Prostate gland (tissue), 2 donors: ENCODE data around the gene RARRES2. TPM values are rescaled to one million over a fixed set of nuclear protein-coding genes. Genes with fewer than 3 reads are reported as not detected.

ENCODE experiments used
- DNase-seq: peaks from one replicate; pipeline ENCODE4 v3.0.0-alpha.2; 2019; ENCODE audit warnings: low spot score
- H3K27ac ChIP-seq, 2 donors: fragments of 200-600 bp; sonication (generic); 2 replicates each; pipeline ENCODE4 v1.5.1; 2017 to 2019
- H3K27me3 ChIP-seq: fragments of 200-600 bp; sonication (generic); replicated peaks from 2 replicates; pipeline ENCODE4 v1.5.1; 2019; ENCODE audit not compliant: insufficient read depth
- H3K36me3 ChIP-seq, 2 donors: fragments of 200-600 bp; sonication (generic); 1 replicate in 1 of 2; 2 replicates in 1 of 2; pipeline versions ENCODE4 v1.5.1 to v1.8.1; 2017 to 2019
- H3K4me1 ChIP-seq: fragments of 200-600 bp; sonication (generic); replicated peaks from 2 replicates; pipeline ENCODE4 v1.5.1; 2019
- H3K4me3 ChIP-seq, 2 donors: fragments of 200-600 bp; sonication (generic); 2 replicates each; pipeline ENCODE4 v1.5.1; 2017 to 2019
- H3K9me3 ChIP-seq: fragments of 200-600 bp; sonication (generic); 2 replicates; pipeline ENCODE4 v1.5.1; 2017
- CTCF ChIP-seq, 4 experiments: fragments of 200-600 bp in 2 of 4; fragments of 450-650 bp in 2 of 4; sonication (generic) in 2 of 4; IDR thresholded peaks; 1 replicate in 3 of 4; 2 replicates in 1 of 4; pipeline ENCODE4 v1.5.1; 2016 to 2019; ENCODE audit warnings: antibody characterized with exemption in 4 of 4, mild to moderate bottlenecking in 2 of 4, moderate library complexity in 2 of 4
- POLR2A ChIP-seq: fragments of 450-650 bp; IDR thresholded peaks from one replicate; pipeline ENCODE4 v1.6.1; 2016; ENCODE audit warnings: antibody characterized with exemption, mild to moderate bottlenecking
- POLR2AphosphoS5 ChIP-seq: sonication (generic); formaldehyde crosslinking; IDR thresholded peaks from one replicate; pipeline ENCODE4 v1.6.1; 2017; ENCODE audit warnings: antibody characterized with exemption
- WGBS: methylation state at CpG from one replicate; pipeline ENCODE4 v1.1.5; 2018; 5-methylcytosine and 5-hydroxymethylcytosine counted together
- intact Hi-C: fragments of 100-400 bp; cut with DNase I; formaldehyde crosslinking; loops from one replicate; pipeline ENCODE4 v1.14.2; 2022
- total RNA-seq, 2 donors: library from RNA; depleted of rRNA; stranded (reverse); fragments of >200 nt; gene quantifications; one replicate each; pipeline ENCODE4 v1.1.0, GENCODE V29; 2016

Gene RARRES2
- total RNA-seq, 2 donors from 2014 or later, result 98.8 to 99.8 TPM

- no peaks in the 10 kb centered on the region for H3K36me3 ChIP-seq
- intact Hi-C loops, result no loop called here
- H3K9me3 ChIP-seq, result no peaks in the 10 kb centered on the region
- H3K4me1 ChIP-seq, result no peaks in the 10 kb centered on the region
- no peaks in the 10 kb centered on the region for H3K27me3 ChIP-seq
- H3K27ac ChIP-seq, result no peak overlapping the region
- TF ChIP-seq POLR2AphosphoS5 (no peak), POLR2A (no peak), CTCF (IDR thresholded peaks at IDR 0.05) (no peak)
- no peak for DNase-seq
- 66% methylated on average over 18 of the region's 18 CpGs for WGBS
- H3K4me3 ChIP-seq, result no peak overlapping the region
These were observed 20.6 kb upstream of the RARRES2 start for GRCh38 chr7:150361807-150362621.

- 71% methylated on average over 7 of the region's 7 CpGs for WGBS
These were observed 20.0 kb upstream of the RARRES2 start for GRCh38 chr7:150361402-150361801.

GRCh38 chr7:150360363-150361058 is 19.1 kb upstream of the RARRES2 start:
- intact Hi-C loops, result no loop called here
- Histone ChIP-seq H3K27me3 (no peaks in the 10 kb centered on the region), H3K36me3 (no peaks in the 10 kb centered on the region), H3K27ac (no peak overlapping the region), H3K9me3 (no peaks in the 10 kb centered on the region), H3K4me1 (no peaks in the 10 kb centered on the region), H3K4me3 (no peak overlapping the region)
- no peak for DNase-seq
- TF ChIP-seq CTCF (IDR thresholded peaks at IDR 0.05), result no peak
- TF ChIP-seq POLR2AphosphoS5, result no peak
- no peak for TF ChIP-seq POLR2A
- WGBS, result 55% methylated on average over 5 of the region's 5 CpGs

More at GRCh38 chr7:150361402-150361801, 20.0 kb upstream of the RARRES2 start:
- intact Hi-C loops, result no loop called here
- Histone ChIP-seq H3K27ac (no peak overlapping the region), H3K4me3 (no peak overlapping the region), H3K27me3 (no peaks in the 10 kb centered on the region), H3K36me3 (no peaks in the 10 kb centered on the region), H3K4me1 (no peaks in the 10 kb centered on the region), H3K9me3 (no peaks in the 10 kb centered on the region)
- no peak for DNase-seq
- TF ChIP-seq POLR2AphosphoS5 (no peak), POLR2A (no peak), CTCF (IDR thresholded peaks at IDR 0.05) (no peak)

- Histone ChIP-seq H3K36me3 (no peaks in the 10 kb centered on the region), H3K9me3 (no peaks in the 10 kb centered on the region), H3K4me1 (no peaks in the 10 kb centered on the region), H3K27ac (no peak overlapping the region), H3K27me3 (no peaks in the 10 kb centered on the region), H3K4me3 (no peak overlapping the region)
- DNase-seq, result no peak
- 97% methylated on average over 2 of the region's 2 CpGs for WGBS
- no peak for TF ChIP-seq POLR2A
- TF ChIP-seq POLR2AphosphoS5, result no peak
- TF ChIP-seq CTCF (IDR thresholded peaks at IDR 0.05), result no peak
- intact Hi-C loops, result no loop called here
These were observed 18.4 kb upstream of the RARRES2 start for GRCh38 chr7:150359622-150360362.
